Neuronal stem cell (in vitro differentiated cells): ENCODE measurements around the gene POLDIP2.

Experiments
- DNase-seq: peaks from one replicate; pipeline ENCODE4 v3.0.0-alpha.2; 2013; ENCODE audit warnings: low spot score
- H2AFZ ChIP-seq: one replicate; pipeline ENCODE4 v1.6.1; 2013; ENCODE audit warnings: mild to moderate bottlenecking, low read length, inconsistent platforms
- H2AK5ac ChIP-seq: 2 replicates; pipeline ENCODE4 v1.6.1; 2013; ENCODE audit warnings: low read depth, mild to moderate bottlenecking, inconsistent platforms, low read length, moderate library complexity, mixed read lengths
- H2BK120ac ChIP-seq: 2 replicates; pipeline ENCODE4 v1.6.1; 2013; ENCODE audit warnings: low read depth, mild to moderate bottlenecking, inconsistent platforms, low read length, moderate library complexity, mixed read lengths
- H2BK12ac ChIP-seq: one replicate; pipeline ENCODE4 v1.6.1; 2013; ENCODE audit warnings: low read length, inconsistent platforms
- H2BK15ac ChIP-seq: 2 replicates; pipeline ENCODE4 v1.6.1; 2013; ENCODE audit warnings: mild to moderate bottlenecking, low read length, inconsistent platforms, mixed read lengths
- H2BK5ac ChIP-seq: one replicate; pipeline ENCODE4 v1.6.1; 2013; ENCODE audit warnings: inconsistent platforms, mild to moderate bottlenecking, low read length, moderate library complexity
- H3K14ac ChIP-seq: one replicate; pipeline ENCODE4 v1.6.1; 2013; ENCODE audit warnings: low read length, inconsistent platforms
- H3K18ac ChIP-seq: 2 replicates; pipeline ENCODE4 v1.6.1; 2013; ENCODE audit warnings: low read length, inconsistent platforms
- H3K23ac ChIP-seq: 2 replicates; pipeline ENCODE4 v1.6.1; 2013; ENCODE audit warnings: low read depth, mild to moderate bottlenecking, mixed read lengths, low read length, inconsistent platforms; ENCODE audit not compliant: poor library complexity
- H3K27ac ChIP-seq: replicated peaks from 3 replicates; pipeline ENCODE4 v1.5.1; 2013; ENCODE audit warnings: low read length, inconsistent platforms
- H3K27me3 ChIP-seq, 3 experiments: 2 replicates each; pipeline ENCODE4 v1.6.1; 2013; ENCODE audit warnings: low read length in 3 of 3, mild to moderate bottlenecking in 2 of 3, inconsistent platforms in 1 of 3, low read depth in 1 of 3, mixed read lengths in 1 of 3, moderate library complexity in 1 of 3; ENCODE audit not compliant: control insufficient read depth in 3 of 3, insufficient read depth in 3 of 3
- H3K36me3 ChIP-seq, 2 donors: replicated peaks in 1 of 2; 2 replicates each; pipeline ENCODE4 v1.6.1; 2013; ENCODE audit warnings: low read length in 2 of 2; ENCODE audit not compliant: control insufficient read depth in 2 of 2, insufficient read depth in 2 of 2
- H3K4ac ChIP-seq: 2 replicates; pipeline ENCODE4 v1.6.1; 2013; ENCODE audit warnings: inconsistent platforms, mild to moderate bottlenecking, low read length, moderate library complexity
- H3K4me1 ChIP-seq, 2 donors: 1 replicate in 1 of 2; 2 replicates in 1 of 2; pipeline ENCODE4 v1.6.1; 2013; ENCODE audit warnings: low read length in 2 of 2, low read depth in 1 of 2; ENCODE audit not compliant: control insufficient read depth in 2 of 2, insufficient read depth in 1 of 2
- H3K4me2 ChIP-seq: one replicate; pipeline ENCODE4 v1.6.1; 2013; ENCODE audit warnings: mild to moderate bottlenecking, low read length, inconsistent platforms; ENCODE audit not compliant: insufficient read depth, poor library complexity, severe bottlenecking
- H3K4me3 ChIP-seq, 2 donors: 2 replicates each; pipeline ENCODE4 v1.5.1; 2013; ENCODE audit warnings: low read length in 2 of 2, mild to moderate bottlenecking in 2 of 2, inconsistent platforms in 1 of 2, moderate library complexity in 1 of 2
- H3K79me1 ChIP-seq: one replicate; pipeline ENCODE4 v1.6.1; 2013; ENCODE audit warnings: low read depth, mild to moderate bottlenecking, inconsistent platforms, low read length, moderate library complexity
- H3K9ac ChIP-seq: one replicate; pipeline ENCODE4 v1.6.1; 2013; ENCODE audit warnings: mild to moderate bottlenecking, low read depth, low read length, inconsistent platforms; ENCODE audit not compliant: poor library complexity
- H3K9me3 ChIP-seq, 2 donors: replicated peaks in 1 of 2; 2 replicates each; pipeline versions ENCODE3 to v1.6.1; 2013; ENCODE audit warnings: low read length in 2 of 2, mild to moderate bottlenecking in 2 of 2, inconsistent platforms in 1 of 2, low read depth in 1 of 2, mixed read lengths in 1 of 2, moderate library complexity in 1 of 2; ENCODE audit not compliant: control insufficient read depth in 2 of 2, insufficient read depth in 1 of 2
- H4K8ac ChIP-seq: one replicate; pipeline ENCODE4 v1.6.1; 2013; ENCODE audit warnings: low read depth, mild to moderate bottlenecking, inconsistent platforms, low read length, moderate library complexity
- H4K91ac ChIP-seq: one replicate; pipeline ENCODE4 v1.6.1; 2013; ENCODE audit warnings: low read length, low read depth, mild to moderate bottlenecking, inconsistent platforms; ENCODE audit not compliant: poor library complexity
- WGBS, 2 donors: extraction: QIAGEN DNeasy Blood & Tissue Kit; methylation state at CpG; one replicate each; pipeline ENCODE4 v1.1.7; 2013; ENCODE audit warnings: missing lambda C conversion rate in 2 of 2, mixed read lengths in 1 of 2; ENCODE audit not compliant: insufficient read length in 2 of 2, insufficient replicate concordance in 1 of 2; ENCODE audit errors: extremely low coverage in 2 of 2; 5-methylcytosine and 5-hydroxymethylcytosine counted together

The POLDIP2 gene

GRCh38 chr17:28334666-28335200, 22.6 kb downstream of the POLDIP2 start:
- H2BK5ac ChIP-seq = no peak overlapping the region
- H2BK12ac ChIP-seq = no peak overlapping the region
- WGBS, 2 donors = no CpG with 5 or more reads among the region's 18 CpGs
- peaks cover 7% of the 10 kb centered on the region for H3K79me1 ChIP-seq
- H3K4me1 ChIP-seq = peaks cover 8 to 10% of the 10 kb centered on the region in 2 donors
- H2AK5ac ChIP-seq = no peak overlapping the region
- no peaks in the 10 kb centered on the region for H3K9me3 ChIP-seq
- H4K8ac ChIP-seq = no peak overlapping the region
- peak overlapping the region; percentile 79 for H3K18ac ChIP-seq
- H3K23ac ChIP-seq = no peak overlapping the region
- H3K9ac ChIP-seq = peak overlapping the region; percentile 87
- peak overlapping the region; percentile 74 for H3K4me2 ChIP-seq
- H2AFZ ChIP-seq = peak overlapping the region; percentile 91
- no peaks in the 10 kb centered on the region for H3K27me3 ChIP-seq
- no peak overlapping the region for H2BK120ac ChIP-seq
- H3K27ac ChIP-seq = no peak overlapping the region
- peaks cover 7 to 28% of the 10 kb centered on the region in 2 donors for H3K36me3 ChIP-seq
- H4K91ac ChIP-seq = no peak overlapping the region
- H3K14ac ChIP-seq = no peak overlapping the region
- peak overlapping the region; percentile 75 to 89 for H3K4me3 ChIP-seq
- DNase-seq = no peak
- no peak overlapping the region for H2BK15ac ChIP-seq
- no peak overlapping the region for H3K4ac ChIP-seq

DNA sequence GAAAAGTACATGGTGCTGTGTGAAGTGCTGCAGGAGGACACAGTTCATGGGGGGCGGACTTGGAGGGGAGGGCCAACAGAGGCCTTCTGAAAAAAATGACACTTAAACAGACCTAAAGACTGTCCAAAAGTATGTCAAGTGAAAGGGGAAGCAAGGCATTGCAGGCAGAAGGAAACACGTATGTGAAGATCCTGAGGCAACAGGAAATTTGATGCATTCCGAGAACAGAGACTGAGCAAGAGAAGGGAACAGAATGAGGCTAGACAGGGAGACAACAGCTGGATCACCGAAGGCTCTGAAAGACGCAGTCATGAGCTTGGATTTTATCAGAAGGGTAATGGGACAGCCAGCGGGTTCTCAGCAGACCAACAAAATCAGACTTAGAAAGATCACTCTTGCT, 23.2 kb downstream of the POLDIP2 start:
- Histone ChIP-seq H2BK5ac (no peak overlapping the region), H3K4ac (no peak overlapping the region), H3K27ac (no peak overlapping the region), H4K8ac (no peak overlapping the region), H3K36me3 (peaks cover 10 to 28% of the 10 kb centered on the region in 2 donors), H3K9me3 (no peaks in the 10 kb centered on the region), H2AFZ (no peak overlapping the region), H2AK5ac (no peak overlapping the region), H3K4me1 (peaks cover 8 to 12% of the 10 kb centered on the region in 2 donors), H3K27me3 (no peaks in the 10 kb centered on the region), H3K4me2 (peak overlapping the region; percentile 74), H3K14ac (no peak overlapping the region), H2BK12ac (no peak overlapping the region), H3K23ac (no peak overlapping the region), H2BK120ac (no peak overlapping the region), H3K4me3 (peak overlapping the region in 1 of 2 donors; percentile 75), H3K79me1 (peaks cover 7% of the 10 kb centered on the region), H4K91ac (no peak overlapping the region), H3K9ac (no peak overlapping the region), H2BK15ac (no peak overlapping the region), H3K18ac (no peak overlapping the region)
- WGBS, 2 donors = no CpG with 5 or more reads among the region's 6 CpGs
- DNase-seq = no peak

DNA sequence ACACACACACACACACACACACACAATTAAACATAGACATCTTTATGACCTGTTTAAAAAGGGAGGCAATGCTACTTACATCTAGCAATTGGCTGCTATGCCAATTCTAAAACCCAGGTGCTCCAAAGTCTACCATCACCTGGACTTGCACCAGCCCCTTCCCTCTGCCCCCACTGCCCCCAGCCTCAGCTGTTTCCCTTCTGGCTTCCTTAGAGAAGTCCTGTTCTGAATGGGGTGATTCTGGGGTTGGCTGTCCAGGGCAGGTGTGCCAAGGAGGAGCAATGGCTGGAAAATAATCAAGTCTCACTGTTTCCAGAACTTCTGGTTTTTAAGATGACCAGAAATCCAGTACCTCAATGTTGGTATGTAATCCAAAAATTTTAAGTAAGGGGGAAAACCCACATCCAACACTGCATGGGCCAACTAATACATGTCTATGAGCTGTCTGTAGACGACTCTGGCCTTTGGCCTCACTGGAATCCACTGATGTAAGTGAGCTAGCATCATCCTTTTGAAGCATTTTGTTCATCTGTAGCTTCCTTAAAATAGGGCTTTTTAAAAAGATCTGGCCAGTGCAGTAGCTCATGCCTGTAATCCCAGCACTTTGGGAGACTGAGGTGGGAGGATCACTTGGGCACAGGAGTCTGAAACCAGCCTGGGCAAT, 24.1 kb downstream of the POLDIP2 start:
- WGBS, 2 donors = no CpG with 5 or more reads among the region's 1 CpG

DNA sequence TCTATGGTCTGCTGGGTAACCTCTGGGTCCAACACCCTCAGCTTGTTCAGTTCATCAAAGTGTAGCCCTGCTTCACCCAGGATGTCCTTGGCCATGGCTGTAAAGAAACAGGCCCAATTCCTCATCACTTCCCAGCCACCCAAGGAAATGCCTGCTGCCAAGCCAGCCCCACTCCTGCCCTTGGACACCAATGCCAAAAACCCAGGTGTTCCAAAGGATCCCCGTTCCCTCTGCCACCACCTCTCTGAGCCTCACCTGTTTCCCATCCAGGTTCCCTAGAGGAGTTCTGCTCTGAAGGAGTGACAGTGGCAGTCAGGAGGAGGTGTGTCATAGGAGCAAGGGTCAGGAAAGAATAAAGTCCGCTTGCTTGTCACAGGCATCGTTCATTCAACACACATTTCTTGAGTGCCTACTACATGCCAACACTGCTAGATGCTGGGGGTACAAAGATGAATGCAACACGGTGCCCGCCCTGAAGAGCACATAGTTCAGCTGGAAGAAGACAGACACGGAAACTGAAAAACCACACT, 25.4 kb downstream of the POLDIP2 start:
- Histone ChIP-seq H2BK12ac (no peak overlapping the region), H3K14ac (no peak overlapping the region), H3K9me3 (no peaks in the 10 kb centered on the region), H3K18ac (no peak overlapping the region), H3K4ac (no peak overlapping the region), H3K79me1 (peaks cover 5% of the 10 kb centered on the region), H3K23ac (no peak overlapping the region), H3K4me3 (no peak overlapping the region), H2AFZ (no peak overlapping the region), H3K9ac (no peak overlapping the region), H2BK120ac (no peak overlapping the region), H2BK5ac (no peak overlapping the region), H3K27ac (no peak overlapping the region), H3K27me3 (no peaks in the 10 kb centered on the region), H3K4me1 (peaks cover 16 to 17% of the 10 kb centered on the region in 2 donors), H2AK5ac (no peak overlapping the region), H3K36me3 (peaks cover 17 to 43% of the 10 kb centered on the region in 2 donors), H4K8ac (no peak overlapping the region), H3K4me2 (no peak overlapping the region), H4K91ac (no peak overlapping the region), H2BK15ac (no peak overlapping the region)
- WGBS, 2 donors = no CpG with 5 or more reads among the region's 6 CpGs
- DNase-seq = no peak

More for the DNA sequence above, 24.1 kb downstream of the POLDIP2 start:
- no peak overlapping the region for H2BK12ac ChIP-seq
- no peaks in the 10 kb centered on the region for H3K9me3 ChIP-seq
- peaks cover 9 to 13% of the 10 kb centered on the region in 2 donors for H3K4me1 ChIP-seq
- H3K4me3 ChIP-seq = no peak overlapping the region
- no peak overlapping the region for H2BK5ac ChIP-seq
- no peak overlapping the region for H4K91ac ChIP-seq
- H3K18ac ChIP-seq = no peak overlapping the region
- no peak overlapping the region for H2BK15ac ChIP-seq
- no peak overlapping the region for H3K14ac ChIP-seq
- H2AK5ac ChIP-seq = no peak overlapping the region
- no peak overlapping the region for H2BK120ac ChIP-seq
- H3K4me2 ChIP-seq = no peak overlapping the region
- H3K36me3 ChIP-seq = peaks cover 10 to 32% of the 10 kb centered on the region in 2 donors
- H3K9ac ChIP-seq = no peak overlapping the region
- no peaks in the 10 kb centered on the region for H3K27me3 ChIP-seq
- no peak for DNase-seq
- H3K23ac ChIP-seq = no peak overlapping the region
- no peak overlapping the region for H2AFZ ChIP-seq
- no peak overlapping the region for H4K8ac ChIP-seq
- H3K4ac ChIP-seq = no peak overlapping the region
- H3K27ac ChIP-seq = no peak overlapping the region
- H3K79me1 ChIP-seq = peaks cover 5% of the 10 kb centered on the region
